ENCODE measurements around the gene APOC3.
"Not testable (repeated sequence)": the region's sequence is repeated elsewhere in the genome, so short reads cannot be mapped to it uniquely, and the experiment has no call there.

Gene APOC3

DNA sequence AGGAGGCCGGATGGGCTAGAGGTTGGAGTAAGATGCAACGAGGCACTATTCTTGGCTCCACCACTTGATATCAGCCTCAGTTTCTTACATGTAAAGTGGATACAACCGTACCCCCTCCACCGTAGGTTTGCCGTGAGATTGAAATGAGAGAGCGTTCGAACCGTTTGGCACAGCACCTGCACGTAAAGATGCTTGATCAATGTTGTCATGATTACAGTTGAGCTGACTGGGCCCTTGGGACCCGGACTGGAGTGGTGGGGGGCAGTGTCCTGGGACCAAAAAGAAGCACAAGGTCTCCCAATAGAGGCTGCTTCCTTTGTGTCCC, 3.7 kb downstream of the APOC3 start:
- H3K36me3 ChIP-seq (ENCODE audit: low read depth) = no peaks in the 10 kb centered on the region
- TF ChIP-seq, protein P1, sequence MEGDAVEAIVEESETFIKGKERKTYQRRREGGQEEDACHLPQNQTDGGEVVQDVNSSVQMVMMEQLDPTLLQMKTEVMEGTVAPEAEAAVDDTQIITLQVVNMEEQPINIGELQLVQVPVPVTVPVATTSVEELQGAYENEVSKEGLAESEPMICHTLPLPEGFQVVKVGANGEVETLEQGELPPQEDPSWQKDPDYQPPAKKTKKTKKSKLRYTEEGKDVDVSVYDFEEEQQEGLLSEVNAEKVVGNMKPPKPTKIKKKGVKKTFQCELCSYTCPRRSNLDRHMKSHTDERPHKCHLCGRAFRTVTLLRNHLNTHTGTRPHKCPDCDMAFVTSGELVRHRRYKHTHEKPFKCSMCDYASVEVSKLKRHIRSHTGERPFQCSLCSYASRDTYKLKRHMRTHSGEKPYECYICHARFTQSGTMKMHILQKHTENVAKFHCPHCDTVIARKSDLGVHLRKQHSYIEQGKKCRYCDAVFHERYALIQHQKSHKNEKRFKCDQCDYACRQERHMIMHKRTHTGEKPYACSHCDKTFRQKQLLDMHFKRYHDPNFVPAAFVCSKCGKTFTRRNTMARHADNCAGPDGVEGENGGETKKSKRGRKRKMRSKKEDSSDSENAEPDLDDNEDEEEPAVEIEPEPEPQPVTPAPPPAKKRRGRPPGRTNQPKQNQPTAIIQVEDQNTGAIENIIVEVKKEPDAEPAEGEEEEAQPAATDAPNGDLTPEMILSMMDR (IDR thresholded peaks at IDR 0.05; ENCODE audit: poor library complexity, severe bottlenecking) = no peak

DNA sequence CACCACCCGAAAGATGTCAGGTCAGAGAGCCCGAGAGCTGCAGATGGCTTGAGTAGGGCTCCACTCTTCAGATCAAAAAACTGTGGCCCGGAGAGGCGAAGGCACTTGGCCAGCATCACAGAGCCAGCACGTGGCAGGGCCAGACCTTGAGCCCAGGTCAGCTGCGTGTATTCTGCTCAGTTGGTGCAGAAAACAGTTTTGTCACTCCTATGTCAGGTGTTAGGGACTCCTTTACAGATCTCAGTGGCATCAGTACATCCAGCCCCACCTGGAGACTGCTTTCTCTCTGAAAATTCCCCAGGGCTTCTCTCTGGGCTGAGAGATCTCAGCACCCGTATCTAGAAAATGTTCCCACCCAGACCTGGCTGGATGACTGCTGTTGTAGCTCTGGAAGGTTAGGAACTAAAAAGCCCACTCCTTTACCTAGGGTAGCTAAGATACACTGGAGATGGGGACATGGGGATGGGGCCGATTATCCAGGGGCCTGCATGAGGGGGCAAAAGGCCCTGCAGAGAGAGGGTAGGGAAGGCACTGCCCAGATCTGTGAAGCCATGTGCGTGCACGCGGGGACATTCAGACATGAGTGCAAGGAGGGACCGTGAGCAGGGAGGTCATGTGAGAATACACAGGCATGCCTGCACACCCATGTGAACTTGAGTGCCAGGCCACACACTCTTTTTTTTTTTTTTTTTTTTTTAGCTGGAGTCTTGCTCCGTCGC, 4.3 kb downstream of the APOC3 start:
- no peak overlapping the region for H3K27ac ChIP-seq (ENCODE audit: poor library complexity, severe bottlenecking)
- TF ChIP-seq, protein P1 (IDR thresholded peaks at IDR 0.05; ENCODE audit: poor library complexity, severe bottlenecking) = no peak
- H3K27me3 ChIP-seq (ENCODE audit: insufficient read depth, poor library complexity, severe bottlenecking) = no peaks in the 10 kb centered on the region
- no peaks in the 10 kb centered on the region for H3K4me1 ChIP-seq (ENCODE audit: insufficient read depth, poor library complexity, severe bottlenecking)
- H3K36me3 ChIP-seq (ENCODE audit: low read depth) = no peaks in the 10 kb centered on the region
- no peak overlapping the region for H3K4me3 ChIP-seq (ENCODE audit: severe bottlenecking)
- H3K9me3 ChIP-seq (ENCODE audit: severe bottlenecking) = no peaks in the 10 kb centered on the region
- no peak for DNase-seq (ENCODE audit: low spot score)
- no peak for ATAC-seq (ENCODE audit: low read depth)

More for the DNA sequence above, 3.7 kb downstream of the APOC3 start:
- no peak for DNase-seq (ENCODE audit: low spot score)
- Histone ChIP-seq H3K27ac (ENCODE audit: poor library complexity, severe bottlenecking) (no peak overlapping the region), H3K4me3 (ENCODE audit: severe bottlenecking) (no peak overlapping the region), H3K4me1 (ENCODE audit: insufficient read depth, poor library complexity, severe bottlenecking) (no peaks in the 10 kb centered on the region), H3K9me3 (ENCODE audit: severe bottlenecking) (no peaks in the 10 kb centered on the region), H3K27me3 (ENCODE audit: insufficient read depth, poor library complexity, severe bottlenecking) (no peaks in the 10 kb centered on the region)
- ATAC-seq (ENCODE audit: low read depth) = no peak

DNA sequence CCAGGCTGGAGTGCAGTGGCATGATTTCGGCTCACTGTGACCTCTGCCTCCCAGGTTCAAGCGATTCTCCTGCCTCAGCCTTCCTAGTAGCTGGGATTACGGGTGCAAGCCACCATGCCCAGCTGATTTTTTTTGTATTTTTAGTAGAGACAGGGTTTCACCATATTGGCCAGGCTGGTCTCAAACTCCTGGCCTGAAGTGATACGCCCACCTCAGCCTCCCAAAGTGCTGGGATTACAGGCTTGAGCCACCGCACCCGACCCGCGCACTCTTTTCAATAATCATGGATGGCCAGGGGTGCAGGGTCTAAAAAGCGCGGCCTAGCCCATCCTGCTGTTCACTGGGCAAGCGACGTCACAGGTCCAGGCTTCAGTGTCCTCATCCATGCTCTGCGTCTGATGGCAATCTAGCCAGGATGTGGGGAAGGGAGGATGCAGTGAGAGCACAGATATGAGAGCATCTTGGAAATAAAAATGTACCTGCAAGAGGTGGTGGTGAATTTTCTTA, 4.9 kb downstream of the APOC3 start:
- H3K9me3 ChIP-seq (ENCODE audit: severe bottlenecking); DNase-seq (ENCODE audit: low spot score); H3K27ac ChIP-seq (ENCODE audit: poor library complexity, severe bottlenecking); H3K4me1 ChIP-seq (ENCODE audit: insufficient read depth, poor library complexity, severe bottlenecking); ATAC-seq (ENCODE audit: low read depth); H3K36me3 ChIP-seq (ENCODE audit: low read depth); H3K27me3 ChIP-seq (ENCODE audit: insufficient read depth, poor library complexity, severe bottlenecking); H3K4me3 ChIP-seq (ENCODE audit: severe bottlenecking): not testable (repeated sequence)

DNA sequence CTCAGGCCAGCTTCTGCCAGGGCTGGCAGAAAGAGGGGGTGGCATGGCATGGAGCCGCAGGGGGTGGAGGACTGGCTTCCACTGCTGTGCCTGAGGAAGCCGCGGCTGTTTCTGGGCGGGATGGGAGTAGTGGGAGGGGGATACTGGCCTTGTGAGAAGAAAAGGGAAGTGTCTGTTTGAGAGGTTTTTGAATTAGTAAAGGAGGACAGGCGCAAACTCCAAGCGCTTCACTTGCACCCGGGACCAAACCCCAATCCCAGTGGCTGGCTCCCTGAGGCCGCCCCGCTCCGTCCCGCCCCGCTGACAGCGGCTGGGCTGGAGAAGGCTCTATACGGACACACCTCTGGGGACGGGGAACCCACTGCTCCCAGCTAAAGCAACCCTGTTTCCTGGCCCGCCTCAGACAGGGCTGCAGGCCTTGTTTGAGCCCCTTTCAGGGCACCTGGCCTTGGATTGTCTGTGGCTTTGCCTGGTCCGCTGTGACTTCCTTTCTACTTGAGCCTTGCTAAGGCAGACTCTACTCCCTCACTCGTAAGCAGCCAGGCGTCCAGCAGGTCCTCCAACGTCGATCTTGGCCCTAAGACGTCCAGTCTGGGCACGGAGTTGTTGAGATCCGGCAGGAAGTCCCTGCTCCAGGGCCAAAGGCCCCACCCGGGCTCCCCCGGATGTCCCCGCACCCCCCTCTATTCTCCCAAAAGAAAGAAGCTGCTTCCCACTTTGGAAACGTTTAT, 5.5 kb downstream of the APOC3 start:
- peak overlapping the region; percentile 16 for H3K4me3 ChIP-seq (ENCODE audit: severe bottlenecking)

More for the DNA sequence above, 5.5 kb downstream of the APOC3 start:
- TF ChIP-seq, protein P1 (IDR thresholded peaks at IDR 0.05; ENCODE audit: poor library complexity, severe bottlenecking) = no peak
- Histone ChIP-seq H3K9me3 (ENCODE audit: severe bottlenecking) (no peaks in the 10 kb centered on the region), H3K27me3 (ENCODE audit: insufficient read depth, poor library complexity, severe bottlenecking) (no peaks in the 10 kb centered on the region), H3K4me1 (ENCODE audit: insufficient read depth, poor library complexity, severe bottlenecking) (no peaks in the 10 kb centered on the region), H3K36me3 (ENCODE audit: low read depth) (no peaks in the 10 kb centered on the region), H3K27ac (ENCODE audit: poor library complexity, severe bottlenecking) (no peak overlapping the region)
- DNase-seq (ENCODE audit: low spot score) (no peak), ATAC-seq (ENCODE audit: low read depth) (no peak)

All from RWPE2 (cell line).